Retina (tissue), 1 donor: Measurements from ENCODE around the gene SRGAP2.
A peak's percentile ranks its signal among the peaks of the same experiment; 100 is the strongest.
"Not testable (repeated sequence)": the region's sequence is repeated elsewhere in the genome, so short reads cannot be mapped to it uniquely, and the experiment has no call there.

Experiments
- DNase-seq: peaks from one replicate; pipeline ENCODE4 v3.0.0-alpha.2; 2016

SRGAP2 gene

GRCh38 chr1:206203364-206204158 lies at the start of gene SRGAP2:
SRGAP2 (plus strand) TSS chr1:206203541; CDS start chr1:206205971, 2,430 bp downstream.
- DNase-seq: peak; percentile 79

DNA sequence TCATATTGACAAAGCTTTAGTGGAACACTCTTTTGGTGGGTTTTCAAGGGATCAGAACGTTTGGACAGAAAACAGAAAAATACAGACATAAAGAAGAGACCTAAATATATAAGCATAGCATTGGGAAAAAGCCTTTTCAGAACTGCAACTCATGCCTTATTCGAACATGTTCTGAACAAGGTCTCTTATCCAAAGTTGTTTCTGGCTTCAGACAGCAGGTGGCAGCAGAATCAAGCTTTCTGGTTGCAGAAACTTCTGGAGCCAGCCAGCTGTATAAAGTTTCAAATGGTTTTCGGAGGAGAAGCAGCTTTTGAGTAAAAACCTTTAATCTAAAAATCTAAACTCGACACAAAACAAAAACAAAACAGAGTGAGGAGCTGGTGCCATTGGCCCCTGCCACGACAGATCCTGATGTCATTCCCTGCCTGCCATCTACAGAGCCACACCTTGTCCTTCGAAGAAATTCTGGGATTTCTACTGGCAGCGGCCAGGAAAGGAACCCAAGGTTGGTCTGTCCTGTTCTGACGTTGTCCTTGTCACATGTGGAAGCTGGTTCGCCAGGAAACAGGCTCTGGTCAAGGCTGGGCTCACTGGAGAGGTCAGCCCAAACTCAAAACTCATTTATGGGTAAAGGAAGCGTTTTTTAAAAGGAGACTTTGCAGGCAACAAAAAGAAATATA lies 35.9 kb upstream of the SRGAP2 start:
- not testable (repeated sequence) for DNase-seq

- not testable (repeated sequence) for DNase-seq
These were observed 33.5 kb upstream of the SRGAP2 start for GRCh38 chr1:206169794-206170193.

DNA sequence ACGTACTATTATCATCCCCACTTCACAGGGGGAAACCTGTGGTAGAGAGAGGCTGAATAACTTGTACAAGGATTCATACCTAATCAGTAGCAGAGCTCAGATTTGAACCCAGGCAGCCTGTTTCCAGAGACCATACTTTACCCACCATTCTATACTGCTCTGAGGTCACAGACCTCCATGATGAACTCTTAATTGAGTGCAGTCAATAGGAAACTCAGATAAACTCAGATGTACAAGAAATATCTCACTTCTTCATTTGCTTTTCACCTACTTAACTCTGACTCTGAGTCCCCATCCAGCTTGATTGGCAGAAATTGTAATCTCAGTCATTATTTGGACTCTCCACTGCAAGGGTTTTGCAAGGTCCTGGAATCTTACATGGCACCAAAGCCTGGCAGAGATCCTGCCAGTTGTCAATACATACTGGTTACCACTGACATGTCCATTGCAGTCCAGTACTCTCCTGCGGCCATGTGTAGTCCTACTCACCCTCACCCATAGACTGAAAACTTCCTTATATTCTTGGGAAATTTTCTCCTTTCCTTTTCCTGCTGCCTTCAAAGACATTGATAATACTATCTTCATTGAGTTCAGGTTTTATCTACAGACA lies 30.1 kb upstream of the SRGAP2 start:
- DNase-seq: not testable (repeated sequence)

- not testable (repeated sequence) for DNase-seq
These were observed 29.0 kb upstream of the SRGAP2 start for GRCh38 chr1:206174182-206174868.

GRCh38 chr1:206175459-206176113 lies 27.8 kb upstream of the SRGAP2 start:
- DNase-seq: not testable (repeated sequence)

DNA sequence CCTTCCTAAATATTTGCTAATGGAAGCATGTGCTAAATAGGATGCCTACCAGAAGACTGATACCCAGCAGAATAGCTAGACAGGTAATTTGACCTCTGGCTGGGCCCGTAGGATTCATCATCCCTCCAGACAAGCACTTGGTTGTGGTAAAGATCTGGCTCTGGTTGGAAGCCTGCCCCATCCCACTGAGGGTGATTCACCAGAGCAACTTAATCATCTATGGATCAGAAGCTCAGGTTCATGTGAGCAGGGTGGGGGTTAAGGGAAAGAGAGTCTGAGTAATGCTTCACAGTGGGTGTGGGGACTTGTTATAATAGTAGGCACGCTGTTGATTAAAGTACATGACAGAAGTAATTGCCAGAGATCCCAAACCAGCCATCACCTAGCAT lies 27.2 kb upstream of the SRGAP2 start:
- DNase-seq: not testable (repeated sequence)

GRCh38 chr1:206178061-206178989 lies 25.0 kb upstream of the SRGAP2 start:
- not testable (repeated sequence) for DNase-seq

DNA sequence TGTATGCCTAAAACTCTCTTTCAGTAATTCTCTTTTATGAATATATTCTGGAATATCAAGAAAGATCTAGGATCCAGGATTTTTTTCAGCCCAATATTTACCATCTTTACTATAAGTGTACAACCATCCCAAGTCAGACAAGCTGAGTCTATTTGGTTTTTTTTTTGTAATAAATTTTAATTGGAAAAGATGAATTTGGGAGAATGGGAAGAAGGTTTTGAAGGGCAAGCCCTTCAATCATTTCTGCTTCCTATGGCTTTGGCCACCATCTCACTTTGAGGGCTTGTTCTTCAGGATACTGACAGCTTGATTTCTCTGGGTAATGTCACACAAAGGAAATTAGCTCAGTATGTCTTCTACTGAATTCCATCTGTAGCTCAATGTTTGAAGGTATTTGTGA lies 23.7 kb upstream of the SRGAP2 start:
- DNase-seq: not testable (repeated sequence)

GRCh38 chr1:206182368-206183317 lies 20.7 kb upstream of the SRGAP2 start:
- not testable (repeated sequence) for DNase-seq

- DNase-seq: not testable (repeated sequence)
These were observed 19.6 kb upstream of the SRGAP2 start for GRCh38 chr1:206183788-206184187.

- DNase-seq: not testable (repeated sequence)
These were observed 17.6 kb upstream of the SRGAP2 start for GRCh38 chr1:206185778-206186177.

- DNase-seq: not testable (repeated sequence)
These were observed 16.5 kb upstream of the SRGAP2 start for GRCh38 chr1:206186826-206187225.

GRCh38 chr1:206195182-206195581 lies 8.2 kb upstream of the SRGAP2 start:
- DNase-seq: not testable (repeated sequence)

- not testable (repeated sequence) for DNase-seq
These were observed 6.5 kb upstream of the SRGAP2 start for GRCh38 chr1:206196748-206197424.

- DNase-seq: peak; percentile 96
These were observed 465 bp upstream of the SRGAP2 start, which contains the start of gene FAM72A for GRCh38 chr1:206202789-206203363. FAM72A (minus strand) TSS chr1:206202839; CDS start chr1:206202025, 814 bp downstream.

GRCh38 chr1:206204159-206204511 lies 794 bp downstream of the SRGAP2 start:
- DNase-seq: not testable (repeated sequence)

DNA sequence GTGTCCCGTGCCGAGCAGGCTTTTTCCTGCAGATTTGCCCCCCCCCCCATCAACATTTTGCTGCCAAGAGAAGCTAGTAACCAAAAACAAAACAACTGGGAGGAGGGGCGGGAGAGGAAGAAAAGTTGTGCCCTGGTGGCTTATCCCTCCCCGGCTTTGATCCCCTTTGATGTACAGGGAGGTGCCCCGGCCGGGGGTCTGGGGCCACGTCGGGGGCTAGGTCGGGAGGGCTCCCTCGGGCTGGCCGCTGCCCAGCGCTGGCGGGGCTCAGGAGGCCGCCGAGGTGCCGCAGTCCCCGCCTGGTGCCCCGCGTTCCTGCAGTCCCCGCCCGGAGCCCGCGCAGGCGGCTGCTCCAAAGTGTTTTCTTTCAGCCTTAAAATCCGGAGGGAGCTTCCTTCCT lies 1.5 kb downstream of the SRGAP2 start:
- peak; percentile 25 for DNase-seq

DNA sequence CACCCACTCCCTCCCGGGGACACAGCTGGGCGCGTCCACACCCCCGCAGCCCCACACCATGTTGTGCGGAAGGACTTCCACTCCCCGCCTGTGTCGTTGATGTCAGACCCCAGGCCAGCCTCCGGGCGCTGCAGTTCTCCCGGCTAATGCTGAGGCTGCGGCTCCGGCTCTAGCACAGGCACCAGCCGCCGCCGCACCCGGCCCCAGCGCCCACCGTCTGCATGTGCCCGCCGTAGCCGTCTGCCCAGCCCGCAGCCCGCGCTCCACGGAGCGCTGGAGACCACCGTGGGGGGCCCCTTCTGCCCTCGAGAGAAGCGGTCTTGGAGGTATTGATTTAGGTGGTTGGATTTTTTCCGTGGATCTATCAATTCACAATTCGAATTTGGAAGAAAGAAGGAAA lies 2.2 kb downstream of the SRGAP2 start:
- DNase-seq: not testable (repeated sequence)
